Middle frontal gyrus (tissue), 1 donor: ENCODE measurements around the gene MSH5.

ENCODE experiments used
- DNase-seq: peaks from one replicate; pipeline ENCODE4 v3.0.0-alpha.2; 2015; ENCODE audit warnings: low spot score; ENCODE audit errors: extremely low spot score

Gene MSH5

DNA sequence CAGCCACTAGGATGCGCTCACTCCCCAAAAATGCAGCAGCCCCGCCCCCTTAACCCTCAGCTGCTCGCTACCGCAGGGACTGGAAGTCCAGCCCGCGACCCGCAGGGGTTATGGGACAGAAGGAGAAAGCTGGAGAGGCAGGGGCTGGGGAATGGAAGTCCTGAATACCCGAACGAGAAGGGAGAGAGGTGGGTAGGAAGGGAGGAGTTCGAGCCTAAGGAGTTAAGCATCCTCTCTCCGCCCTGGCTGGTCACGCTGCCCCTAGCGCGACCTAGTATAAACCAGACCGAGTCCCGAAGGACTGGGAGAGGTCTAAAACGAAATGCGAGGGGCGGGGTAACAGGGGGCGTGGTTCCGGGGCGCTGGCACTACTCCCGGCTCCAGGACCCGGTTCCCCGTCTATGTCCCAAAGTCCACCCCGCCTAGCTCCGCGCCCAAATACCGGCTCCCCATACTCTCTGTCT is 10.3 kb upstream of the MSH5 start:
- no peak for DNase-seq

DNA sequence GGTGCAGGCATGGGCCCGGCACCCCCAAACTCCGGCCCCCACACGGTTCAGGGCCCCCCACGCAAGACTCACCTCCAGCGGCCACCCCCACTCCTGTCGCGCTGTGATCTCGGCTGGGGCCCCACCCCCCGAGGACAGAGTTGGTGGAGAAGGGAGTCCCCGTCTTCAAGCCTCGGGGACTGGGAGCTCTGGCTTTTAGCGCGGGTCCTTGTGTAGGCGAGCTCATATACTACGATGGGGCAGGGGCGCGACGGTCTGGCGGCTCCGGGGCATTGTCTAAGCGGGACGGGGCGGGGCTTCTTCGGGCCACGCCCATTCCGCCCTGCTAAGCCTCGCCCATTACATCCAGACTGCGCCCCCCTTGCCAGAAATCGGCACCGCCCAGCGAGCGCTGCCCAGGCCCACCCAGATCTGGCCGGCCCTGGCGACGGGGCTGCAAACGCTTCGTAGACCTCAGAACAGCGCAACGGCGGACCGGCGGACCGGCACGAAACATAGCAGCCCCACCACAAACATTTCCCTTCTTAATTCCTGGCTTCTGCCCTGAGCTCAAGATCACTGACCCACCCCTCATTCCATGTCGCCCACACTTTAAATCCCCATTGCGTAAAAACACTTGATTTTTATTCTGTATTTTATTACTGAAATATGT is 9.7 kb upstream of the MSH5 start:
- no peak for DNase-seq

DNA sequence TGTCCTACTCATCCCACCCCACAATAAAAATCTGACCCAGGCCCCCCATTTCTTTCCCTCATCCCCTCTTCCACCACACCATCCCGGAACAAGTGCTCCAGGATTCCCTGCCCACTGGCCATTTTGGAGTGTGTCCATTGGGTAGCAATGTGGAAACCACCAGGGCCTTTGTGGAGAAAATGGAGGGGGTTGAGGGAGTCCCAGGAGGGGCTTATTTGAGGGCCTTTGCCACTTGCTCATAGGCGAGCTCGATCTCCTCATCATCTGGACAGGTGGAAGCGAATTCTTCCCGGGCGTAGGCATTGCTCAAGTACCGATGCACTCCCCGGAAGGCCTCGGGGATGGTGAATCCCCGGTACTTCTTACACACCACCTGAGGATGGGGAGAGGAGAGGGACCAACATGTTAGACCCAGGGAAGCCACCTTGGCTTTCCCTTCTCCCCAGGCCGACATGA is 9.1 kb upstream of the MSH5 start:
- no peak for DNase-seq

DNA sequence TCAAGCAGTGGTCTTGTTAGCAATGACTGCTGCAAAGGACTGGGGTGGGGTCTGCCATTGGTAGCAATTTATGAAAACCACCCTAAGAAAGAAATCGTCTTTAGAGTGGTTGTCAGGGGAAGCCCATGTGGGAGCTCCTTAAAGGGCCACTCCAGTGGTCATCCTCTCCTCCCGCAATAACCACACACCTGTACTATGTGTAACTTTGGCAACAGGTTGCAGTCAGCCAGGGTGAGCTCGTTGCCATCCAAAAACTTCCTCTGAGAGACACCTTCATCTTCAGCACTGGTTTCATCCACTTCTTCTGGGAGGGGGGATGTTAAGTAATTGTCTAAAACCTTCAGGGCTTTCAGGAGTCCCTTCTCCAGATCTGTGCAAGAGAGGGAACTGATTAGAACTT is 7.8 kb upstream of the MSH5 start:
- DNase-seq: no peak

DNA sequence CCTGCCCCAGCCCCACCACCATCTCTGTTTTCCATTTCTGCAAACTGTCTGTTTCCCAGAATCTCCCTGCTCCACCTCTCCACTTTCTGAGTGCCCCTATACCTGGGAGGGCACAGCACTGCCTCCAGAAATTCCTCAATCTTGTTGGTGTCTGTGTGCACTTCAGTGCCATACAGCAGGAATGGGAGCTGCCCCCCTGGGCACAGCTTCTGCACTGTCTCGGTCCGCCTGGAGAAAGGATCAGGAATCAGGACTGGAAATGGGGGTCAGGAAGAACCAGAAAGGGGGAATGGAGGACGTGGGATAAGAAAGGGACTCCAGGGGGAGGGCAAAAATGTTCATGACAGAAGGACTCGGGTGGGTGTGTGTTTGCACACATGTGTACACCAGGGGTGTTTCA is 6.1 kb upstream of the MSH5 start:
- no peak for DNase-seq

DNA sequence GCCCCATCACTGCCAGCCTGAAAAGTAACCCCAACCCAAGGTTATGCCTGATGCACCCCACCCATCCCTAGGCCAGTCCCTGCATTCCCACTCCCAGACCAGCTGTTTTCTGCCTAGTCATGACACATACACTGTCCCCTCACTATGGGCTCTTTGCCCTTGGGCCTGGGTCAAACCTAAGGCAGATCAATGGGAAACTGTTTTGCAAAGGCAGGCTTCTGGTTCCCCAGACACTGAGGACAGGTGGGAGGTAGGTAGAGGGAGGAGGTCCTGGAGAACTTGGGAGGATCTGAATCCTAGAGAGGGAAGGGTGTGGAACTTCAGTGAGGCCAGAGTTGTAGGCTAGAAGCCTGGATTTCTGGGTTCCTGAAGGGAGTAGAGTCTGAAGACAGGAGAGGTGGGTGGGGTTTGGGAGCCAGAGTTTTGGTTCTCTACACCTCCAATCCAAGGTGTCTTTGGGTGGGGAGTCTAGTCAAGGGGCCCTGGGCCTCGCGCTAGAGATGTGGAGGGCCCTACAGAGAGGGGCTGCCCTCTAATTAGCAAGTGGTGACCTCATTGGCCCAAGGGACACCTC is 5.5 kb upstream of the MSH5 start:
- DNase-seq: no peak

DNA sequence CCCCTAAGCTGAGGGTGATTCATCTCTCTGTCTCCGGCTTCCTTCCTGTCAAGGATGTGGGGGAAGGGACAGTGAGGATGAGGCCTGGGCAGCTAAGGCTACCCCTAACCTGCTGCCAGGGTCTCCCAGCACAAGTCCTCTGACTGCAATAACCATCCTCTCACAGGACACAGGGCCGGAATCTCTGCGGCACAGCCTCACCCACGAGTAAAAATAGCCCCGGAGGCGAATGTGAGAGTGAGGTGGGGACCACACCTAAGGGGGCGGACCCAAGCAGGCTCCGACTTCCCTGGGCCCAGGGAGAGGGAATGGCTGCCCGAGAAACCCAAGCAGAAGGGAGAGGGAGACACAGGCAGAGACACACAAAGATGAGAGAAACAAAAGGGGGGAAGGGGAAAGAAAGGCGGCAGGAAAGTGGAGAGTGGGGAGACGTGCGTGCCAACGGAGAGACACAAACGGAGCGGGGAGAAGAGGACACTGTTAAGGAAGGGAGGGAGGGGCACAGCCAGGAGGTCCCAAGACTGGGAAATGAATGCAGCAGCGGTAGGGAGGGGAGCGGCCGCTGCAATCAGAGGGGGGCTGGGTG is 4.9 kb upstream of the MSH5 start:
- DNase-seq: no peak

DNA sequence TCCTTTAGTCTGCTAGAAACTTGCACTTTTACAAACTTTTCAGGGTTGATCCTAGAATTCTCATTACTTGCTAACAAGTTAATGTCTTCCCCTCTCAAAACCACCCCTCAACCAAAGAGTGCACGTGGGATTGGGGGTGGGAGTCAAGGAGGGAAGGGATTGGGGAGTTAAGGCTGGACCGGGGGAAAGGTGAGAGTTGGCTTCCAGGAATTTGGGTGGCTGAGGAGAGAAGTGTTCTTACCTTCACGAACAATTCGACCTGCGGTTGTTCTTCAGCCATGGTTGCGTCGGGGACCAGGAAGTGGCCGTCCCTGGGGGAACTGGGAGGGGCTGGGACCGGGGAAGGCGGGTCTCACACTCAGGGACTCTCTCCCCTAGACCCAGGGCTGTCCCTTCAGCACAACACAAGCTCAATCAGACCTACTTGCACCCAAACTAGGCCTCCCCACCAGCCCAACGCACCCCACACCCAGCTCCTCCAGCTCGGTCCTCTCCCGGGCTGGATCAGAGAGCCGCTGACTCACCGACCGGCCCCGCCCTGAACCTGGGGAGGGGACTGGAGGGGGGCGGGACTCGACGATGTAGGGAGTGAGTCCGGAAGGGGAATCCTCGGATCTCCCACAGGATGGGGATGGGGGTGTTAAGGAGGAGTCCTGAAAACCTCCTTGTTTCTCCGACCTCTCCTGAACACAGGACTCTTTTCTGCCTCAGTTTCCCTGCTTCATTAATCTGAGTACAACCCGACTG is 3.6 kb upstream of the MSH5 start, which contains the start of gene CLIC1:
Gene CLIC1, minus strand, starts transcription at position 510 of the 747 bp plus-strand sequence. Its CDS starts 230 bp downstream, at position 280.
- no peak for DNase-seq

DNA sequence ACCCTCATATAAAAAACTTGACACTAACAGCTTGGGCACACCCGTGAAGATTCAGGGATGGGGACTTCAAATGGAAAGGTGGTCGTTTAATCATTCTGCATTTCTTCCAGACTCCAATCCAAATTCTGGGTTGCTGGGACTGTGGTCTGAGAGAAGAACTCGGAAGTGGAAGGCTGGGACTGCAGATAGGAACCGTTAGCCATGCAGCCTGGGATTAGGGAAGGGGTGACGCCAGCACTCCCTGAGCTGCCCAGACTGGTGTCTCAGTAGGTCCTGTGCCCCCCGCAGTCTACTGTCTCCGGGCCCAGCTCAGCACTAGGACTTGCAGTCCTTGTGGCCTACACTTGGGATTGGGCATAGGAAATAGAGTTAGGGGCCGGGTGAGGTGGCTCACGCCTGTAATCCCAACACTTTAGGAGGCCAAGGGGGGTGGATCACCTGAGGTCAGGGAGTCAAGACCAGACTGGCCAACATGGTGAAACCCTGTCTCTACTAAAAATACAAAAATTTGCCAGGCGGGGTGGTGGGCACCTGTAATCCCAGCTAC is 3.0 kb upstream of the MSH5 start:
- no peak for DNase-seq

DNA sequence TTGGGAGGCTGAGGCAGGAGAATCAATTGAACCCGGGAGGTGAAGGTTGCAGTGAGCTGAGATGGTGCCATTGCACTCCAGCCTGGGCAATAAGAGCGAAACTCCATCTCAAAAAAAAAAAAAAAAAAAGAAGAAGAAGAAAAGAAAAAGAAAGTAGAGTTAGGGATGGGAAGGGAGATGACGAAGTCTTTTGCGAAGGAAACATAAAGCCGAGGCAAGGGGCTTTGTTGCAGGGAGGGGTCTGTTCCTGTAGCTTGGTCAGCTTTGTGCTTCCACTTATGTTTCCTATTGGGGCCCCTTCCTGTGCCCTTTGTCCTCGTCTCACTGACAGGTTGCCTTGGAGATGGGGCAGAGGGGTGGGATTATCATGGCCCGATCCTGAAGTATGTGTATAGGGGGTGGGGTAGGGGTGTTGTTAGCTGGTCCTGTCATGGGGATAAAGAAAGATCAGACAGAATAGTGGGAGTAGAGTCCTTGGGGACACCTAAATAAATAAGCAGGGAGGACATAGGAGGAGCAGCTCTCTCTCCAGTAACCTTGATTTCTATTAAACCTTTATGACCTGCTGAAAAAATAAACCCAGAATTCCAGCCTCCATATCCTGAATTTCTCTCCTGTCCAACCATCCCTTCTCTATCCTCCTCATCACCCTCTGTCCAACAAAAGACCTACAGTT is 2.4 kb upstream of the MSH5 start:
- no peak for DNase-seq

DNA sequence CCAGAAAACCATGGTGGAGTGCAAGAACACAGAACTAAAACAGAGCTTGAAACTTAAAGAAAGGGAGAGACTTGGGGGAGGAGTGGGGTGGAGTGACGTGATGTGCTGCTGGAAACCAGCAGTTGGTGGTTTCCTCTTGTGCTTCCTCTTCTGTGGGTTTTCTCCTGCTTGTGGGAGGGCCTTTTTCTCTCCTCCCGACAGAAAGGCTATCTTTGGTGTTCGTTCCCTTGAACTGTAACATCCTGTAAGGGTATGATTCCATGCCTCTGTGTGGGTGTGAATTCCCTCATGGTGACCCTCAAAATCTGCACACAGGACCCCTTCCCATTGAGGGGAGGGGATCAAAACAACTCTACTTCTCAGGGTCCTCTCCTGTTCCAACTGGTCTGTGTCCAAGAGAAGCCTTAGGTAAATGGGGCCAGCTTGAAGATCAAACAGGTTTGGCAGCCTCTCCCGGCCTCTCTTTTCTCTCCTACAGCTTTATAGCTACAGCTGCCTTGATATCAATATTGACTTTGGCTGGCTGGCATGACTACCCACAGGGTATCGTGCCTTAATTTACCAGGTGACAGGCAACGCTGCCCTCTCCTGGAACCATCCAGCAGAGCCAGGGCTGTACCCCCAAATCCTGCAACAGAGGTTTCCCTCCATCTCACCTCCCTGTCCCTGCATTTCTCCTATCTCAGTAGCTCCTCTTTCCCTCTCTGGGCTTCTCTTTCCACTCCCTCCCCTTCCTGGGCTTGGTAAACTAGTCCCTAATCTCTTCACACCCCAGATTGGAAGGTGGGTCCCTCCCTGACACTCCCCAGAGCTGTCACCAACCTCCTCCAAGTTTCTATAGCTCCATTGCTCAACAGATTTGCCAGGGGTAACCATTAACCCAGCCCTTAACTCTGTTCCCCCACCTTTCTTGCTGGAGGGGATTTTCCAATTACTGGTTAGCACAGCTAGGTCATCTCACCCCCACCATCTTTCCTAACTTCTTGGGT is 1.5 kb upstream of the MSH5 start:
- no peak for DNase-seq

DNA sequence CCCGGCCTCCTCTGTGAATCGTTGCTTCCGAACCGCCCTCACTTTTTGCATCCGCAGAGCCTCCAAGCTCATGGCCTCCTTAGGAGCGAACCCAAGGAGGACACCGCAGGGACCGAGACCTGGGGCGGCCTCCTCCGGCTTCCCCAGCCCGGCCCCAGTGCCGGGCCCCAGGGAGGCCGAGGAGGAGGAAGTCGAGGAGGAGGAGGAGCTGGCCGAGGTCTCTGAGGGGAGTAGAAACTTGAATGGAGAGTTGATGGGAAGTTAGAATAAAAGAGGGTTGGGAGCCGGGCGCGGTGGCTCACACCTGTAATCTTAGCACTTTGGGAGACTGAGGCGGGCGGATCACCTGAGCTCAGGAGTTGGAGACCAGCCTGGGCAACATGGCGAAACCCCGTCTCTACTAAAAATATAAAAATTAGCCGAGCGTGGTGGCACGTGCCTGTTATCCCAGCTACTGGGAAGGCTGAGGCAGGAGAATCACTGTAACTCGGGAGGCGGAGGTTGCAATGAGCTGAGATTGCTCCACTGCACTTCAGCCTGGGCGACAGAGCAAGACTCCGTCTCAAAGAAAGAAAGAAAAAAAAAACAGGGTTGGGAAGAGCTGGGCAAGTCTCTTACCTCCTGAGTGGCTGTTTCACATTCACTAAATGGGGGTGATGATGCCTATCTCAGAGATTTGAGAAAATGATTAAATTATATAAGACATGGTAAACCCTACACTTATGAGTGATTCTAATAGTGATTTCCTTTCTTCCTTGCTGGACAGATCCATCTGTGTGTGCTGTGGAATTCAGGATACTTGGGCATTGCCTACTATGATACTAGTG is 805 bp downstream of the MSH5 start:
- no peak for DNase-seq

DNA sequence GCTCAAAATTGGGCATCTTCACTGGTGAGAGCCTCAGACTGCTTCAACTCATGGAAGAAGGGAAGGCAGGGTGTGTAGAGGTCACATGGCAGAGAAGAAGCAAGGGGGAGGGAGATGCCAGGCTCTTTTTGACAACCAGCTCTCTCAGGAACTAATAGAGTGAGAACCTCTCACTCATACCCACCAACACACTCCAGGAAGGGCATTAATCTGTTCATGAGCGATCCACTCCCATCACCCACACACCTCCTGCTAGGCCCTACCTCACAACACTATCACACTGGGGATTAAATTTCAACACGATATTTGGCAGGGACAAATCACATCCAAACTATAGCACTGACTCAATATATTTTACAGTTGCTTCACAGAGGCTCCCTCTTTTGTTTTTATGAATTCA is 2.0 kb downstream of the MSH5 start:
- no peak for DNase-seq

DNA sequence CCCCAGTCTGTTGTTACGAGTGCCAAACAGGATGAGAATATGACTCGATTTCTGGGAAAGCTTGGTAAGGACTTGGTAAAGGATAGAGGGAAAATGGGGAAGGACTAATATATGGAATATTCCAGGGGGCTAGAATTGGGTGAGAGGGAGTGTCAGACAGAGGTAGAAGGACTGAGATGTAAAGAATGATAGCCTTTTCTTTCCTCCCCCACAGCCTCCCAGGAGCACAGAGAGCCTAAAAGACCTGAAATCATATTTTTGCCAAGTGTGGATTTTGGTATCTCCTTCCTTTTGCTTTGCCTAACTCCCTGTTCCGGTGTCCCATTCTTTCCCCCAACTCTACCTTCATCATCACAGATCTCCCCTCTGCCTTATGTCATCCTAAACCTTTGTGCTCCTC is 3.1 kb downstream of the MSH5 start:
- DNase-seq: no peak

DNA sequence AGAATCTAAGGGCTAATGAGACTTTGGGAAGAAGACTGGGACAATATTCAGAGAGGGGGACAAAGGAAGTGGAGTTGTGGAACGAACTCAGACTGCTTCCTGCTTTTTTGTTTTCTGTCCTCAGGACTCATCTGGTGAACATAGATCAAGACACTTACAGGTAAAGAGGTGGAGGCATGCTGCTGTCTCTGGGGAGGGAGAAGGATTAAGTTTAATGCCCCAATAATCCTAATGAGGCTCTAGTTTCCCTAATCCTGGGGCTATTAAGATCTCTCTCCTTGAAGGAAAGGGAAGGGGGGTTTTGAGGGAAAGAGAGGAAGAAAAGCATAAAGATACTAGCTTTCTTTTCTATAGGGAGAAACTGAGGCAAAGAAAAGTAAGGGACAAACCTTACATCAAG is 4.6 kb downstream of the MSH5 start:
- no peak for DNase-seq

DNA sequence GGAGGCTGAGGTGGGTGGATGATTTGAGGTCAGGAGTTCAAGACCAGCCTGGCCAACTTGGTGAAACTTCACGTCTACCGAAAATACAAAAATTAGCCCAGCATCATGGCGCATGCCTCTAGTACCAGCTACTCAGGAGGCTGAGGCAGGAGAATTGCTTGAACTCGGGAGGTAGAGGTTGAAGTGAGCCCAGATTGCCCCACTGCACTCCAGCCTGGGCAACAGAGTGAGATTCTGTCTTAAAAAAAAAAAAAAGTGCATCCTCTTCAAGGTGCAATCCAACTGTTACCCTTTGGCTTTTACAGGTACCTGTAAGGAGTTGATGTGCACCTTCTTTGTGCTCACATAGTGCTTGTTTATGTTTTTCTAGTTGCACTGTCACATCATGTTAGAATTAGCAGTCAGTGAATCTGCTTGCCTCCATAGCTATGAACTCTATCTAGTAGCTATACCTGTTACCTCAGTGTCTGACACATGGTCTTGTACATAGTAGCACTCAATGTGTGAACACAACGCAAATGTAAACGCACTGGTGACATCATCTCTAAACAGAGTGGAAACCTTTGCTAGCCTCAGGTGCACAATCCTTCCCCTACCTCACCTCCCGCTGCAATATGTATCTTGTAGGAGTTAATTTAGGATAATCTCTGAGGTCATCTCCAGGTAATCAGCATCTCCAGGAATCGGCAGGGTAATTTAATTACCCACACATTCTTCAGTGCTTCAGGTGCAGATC is 9.7 kb downstream of the MSH5 start:
- DNase-seq: no peak

DNA sequence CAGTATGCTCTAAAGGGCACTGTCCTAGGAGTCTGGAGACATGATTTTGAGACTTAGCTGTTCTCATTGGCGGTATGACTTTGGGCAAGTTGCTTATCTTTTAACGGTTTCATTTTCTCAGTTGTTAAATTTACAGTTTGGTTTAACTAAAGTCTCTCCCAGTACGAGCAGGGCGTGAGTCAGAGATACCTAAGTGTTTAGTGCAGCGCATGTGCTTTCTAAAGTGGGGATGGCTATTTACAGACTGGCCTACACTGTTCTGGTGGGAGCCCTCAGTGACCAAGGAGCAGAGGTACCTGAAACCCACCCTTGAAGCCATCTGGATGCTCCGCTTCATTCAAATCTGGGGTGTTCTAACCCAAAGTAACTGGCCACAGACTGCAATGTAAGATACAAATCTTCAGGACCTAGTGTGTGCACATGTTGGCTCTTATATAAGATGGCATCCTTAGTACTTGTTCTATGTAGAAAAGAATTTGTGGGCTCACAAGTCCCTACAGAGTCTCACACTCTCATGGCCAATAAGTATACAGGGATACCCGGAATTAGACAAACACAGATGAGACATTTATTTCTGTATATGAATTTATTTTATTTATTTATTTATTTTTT is 10.7 kb downstream of the MSH5 start:
- DNase-seq: no peak

DNA sequence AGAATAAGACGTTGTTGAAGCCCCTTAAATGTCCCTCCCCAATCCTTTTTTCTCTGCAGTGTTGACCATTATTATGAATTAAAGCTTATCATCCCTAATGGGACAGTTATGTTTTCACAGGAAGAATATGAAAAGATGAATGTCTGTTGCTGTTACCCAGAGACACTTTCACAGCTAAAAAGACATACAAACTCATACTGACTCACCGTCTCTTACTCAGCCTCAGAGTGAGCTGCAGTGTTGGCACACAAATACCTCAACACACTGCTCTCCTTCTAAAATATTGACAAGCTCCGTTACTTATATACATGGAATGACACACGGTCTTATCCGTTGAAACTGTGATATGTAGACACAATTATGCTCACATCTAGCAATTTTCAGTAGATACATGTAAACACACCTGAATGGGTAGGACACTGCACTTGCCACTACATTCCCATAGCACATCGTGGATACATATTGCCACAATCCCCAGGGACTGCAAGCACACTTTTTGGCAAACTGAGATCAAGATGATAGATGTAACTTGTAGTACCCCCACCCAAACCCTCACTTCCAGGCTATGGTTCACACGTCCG is 13.0 kb downstream of the MSH5 start:
- no peak for DNase-seq
